Right renal cortex interstitium (tissue), 3 donors: Measurements from ENCODE around the gene MXRA8. TPM values are rescaled to one million over a fixed set of nuclear protein-coding genes. Genes with fewer than 3 reads are reported as not detected.

Experiments used
- DNase-seq, 3 donors: peaks; one replicate each; pipeline ENCODE4 v3.0.0-alpha.2; 2013; ENCODE audit warnings: low read depth in 3 of 3, low spot score in 2 of 3
- polyA plus RNA-seq, 3 donors: library from polyadenylated mRNA; unstranded; fragments of 120-200 nt; gene quantifications; one replicate each; pipeline ENCODE4 v1.2.1, GENCODE V29; 2013; ENCODE audit not compliant: insufficient read length in 3 of 3

MXRA8 gene
- polyA plus RNA-seq, 3 donors = 145 to 157 (median 156) TPM

GRCh38 chr1:1351511-1352427 is 6.6 kb downstream of the MXRA8 start:
- DNase-seq = no peak

- no peak for DNase-seq
These were observed 8.9 kb downstream of the MXRA8 start, which contains the start of gene DVL1 for GRCh38 chr1:1349256-1350012. Gene DVL1 (minus strand): TSS chr1:1349418. CDS start chr1:1349065, 353 bp downstream.

- DNase-seq = no peak
These were observed 9.7 kb downstream of the MXRA8 start for GRCh38 chr1:1348420-1349255.

- DNase-seq = no peak
These were observed 10.5 kb downstream of the MXRA8 start for GRCh38 chr1:1347663-1348419.

- DNase-seq = no peak
These were observed 11.2 kb downstream of the MXRA8 start for GRCh38 chr1:1347026-1347595.

- DNase-seq = no peak
These were observed 11.9 kb downstream of the MXRA8 start for GRCh38 chr1:1346501-1346890.

GRCh38 chr1:1345860-1346500 is 12.4 kb downstream of the MXRA8 start:
- DNase-seq = no peak

GRCh38 chr1:1345384-1345783 is 13.0 kb downstream of the MXRA8 start:
- DNase-seq = no peak

GRCh38 chr1:1344655-1345361 is 13.5 kb downstream of the MXRA8 start:
- no peak for DNase-seq

- no peak for DNase-seq
These were observed 14.4 kb downstream of the MXRA8 start for GRCh38 chr1:1343811-1344421.

- no peak for DNase-seq
These were observed 15.7 kb downstream of the MXRA8 start for GRCh38 chr1:1342584-1343115.

- DNase-seq = no peak
These were observed 16.2 kb downstream of the MXRA8 start for GRCh38 chr1:1342061-1342562.

- no peak for DNase-seq
These were observed 16.8 kb downstream of the MXRA8 start for GRCh38 chr1:1341549-1342021.

- DNase-seq = no peak
These were observed 17.4 kb downstream of the MXRA8 start for GRCh38 chr1:1340791-1341548.

- no peak for DNase-seq
These were observed 18.2 kb downstream of the MXRA8 start for GRCh38 chr1:1340185-1340584.

- DNase-seq = no peak
These were observed 20.1 kb downstream of the MXRA8 start for GRCh38 chr1:1338278-1338677.

- DNase-seq = no peak
These were observed 20.6 kb downstream of the MXRA8 start for GRCh38 chr1:1337793-1338147.
